OCI-LY3 (cell line): ENCODE measurements around the gene SGPP2.

Experiments
- EZH2phosphoT487 ChIP-seq: fragments of 200-600 bp; shearing (Covaris generic); IDR thresholded peaks from 2 replicates; pipeline ENCODE4 v1.6.1; 2018; ENCODE audit warnings: antibody characterized with exemption, mixed run types, low read depth
- TF ChIP-seq, protein P1 (sequence below): fragments of 200-600, 300-600 bp; sonication (generic); IDR thresholded peaks from 2 replicates; pipeline ENCODE4 v1.5.1; 2014; ENCODE audit warnings: antibody characterized with exemption, low read length, low read depth

DNA sequence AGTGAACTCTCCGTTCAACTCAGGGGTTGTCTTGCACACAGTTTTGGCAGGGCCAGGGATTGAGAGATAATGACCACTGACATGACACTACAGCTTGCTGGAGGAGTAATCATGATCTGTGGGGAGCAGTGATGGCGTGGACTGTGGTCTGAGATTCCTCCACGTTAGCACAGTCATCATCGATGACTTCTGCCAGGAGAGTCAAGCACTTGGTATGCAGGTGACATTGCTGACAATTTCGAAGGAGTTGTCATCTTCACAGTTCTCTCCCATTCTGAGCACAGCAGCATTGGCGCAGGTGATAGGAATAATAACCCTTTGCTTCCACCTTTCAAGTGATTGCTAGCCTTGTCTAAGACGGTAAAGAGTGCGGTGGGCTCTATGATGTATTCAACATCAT lies 79.8 kb downstream of the SGPP2 start:
- TF ChIP-seq, protein P1, sequence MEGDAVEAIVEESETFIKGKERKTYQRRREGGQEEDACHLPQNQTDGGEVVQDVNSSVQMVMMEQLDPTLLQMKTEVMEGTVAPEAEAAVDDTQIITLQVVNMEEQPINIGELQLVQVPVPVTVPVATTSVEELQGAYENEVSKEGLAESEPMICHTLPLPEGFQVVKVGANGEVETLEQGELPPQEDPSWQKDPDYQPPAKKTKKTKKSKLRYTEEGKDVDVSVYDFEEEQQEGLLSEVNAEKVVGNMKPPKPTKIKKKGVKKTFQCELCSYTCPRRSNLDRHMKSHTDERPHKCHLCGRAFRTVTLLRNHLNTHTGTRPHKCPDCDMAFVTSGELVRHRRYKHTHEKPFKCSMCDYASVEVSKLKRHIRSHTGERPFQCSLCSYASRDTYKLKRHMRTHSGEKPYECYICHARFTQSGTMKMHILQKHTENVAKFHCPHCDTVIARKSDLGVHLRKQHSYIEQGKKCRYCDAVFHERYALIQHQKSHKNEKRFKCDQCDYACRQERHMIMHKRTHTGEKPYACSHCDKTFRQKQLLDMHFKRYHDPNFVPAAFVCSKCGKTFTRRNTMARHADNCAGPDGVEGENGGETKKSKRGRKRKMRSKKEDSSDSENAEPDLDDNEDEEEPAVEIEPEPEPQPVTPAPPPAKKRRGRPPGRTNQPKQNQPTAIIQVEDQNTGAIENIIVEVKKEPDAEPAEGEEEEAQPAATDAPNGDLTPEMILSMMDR = no peak
- TF ChIP-seq EZH2phosphoT487 = no peak
